Effector CD8-positive, alpha-beta T cell (primary cell): ENCODE measurements around the gene AGPAT2.

Experiments
- DNase-seq: peaks from one replicate; lab custom pipeline; 2025; lab: John Stamatoyannopoulos, UW

Gene AGPAT2

DNA sequence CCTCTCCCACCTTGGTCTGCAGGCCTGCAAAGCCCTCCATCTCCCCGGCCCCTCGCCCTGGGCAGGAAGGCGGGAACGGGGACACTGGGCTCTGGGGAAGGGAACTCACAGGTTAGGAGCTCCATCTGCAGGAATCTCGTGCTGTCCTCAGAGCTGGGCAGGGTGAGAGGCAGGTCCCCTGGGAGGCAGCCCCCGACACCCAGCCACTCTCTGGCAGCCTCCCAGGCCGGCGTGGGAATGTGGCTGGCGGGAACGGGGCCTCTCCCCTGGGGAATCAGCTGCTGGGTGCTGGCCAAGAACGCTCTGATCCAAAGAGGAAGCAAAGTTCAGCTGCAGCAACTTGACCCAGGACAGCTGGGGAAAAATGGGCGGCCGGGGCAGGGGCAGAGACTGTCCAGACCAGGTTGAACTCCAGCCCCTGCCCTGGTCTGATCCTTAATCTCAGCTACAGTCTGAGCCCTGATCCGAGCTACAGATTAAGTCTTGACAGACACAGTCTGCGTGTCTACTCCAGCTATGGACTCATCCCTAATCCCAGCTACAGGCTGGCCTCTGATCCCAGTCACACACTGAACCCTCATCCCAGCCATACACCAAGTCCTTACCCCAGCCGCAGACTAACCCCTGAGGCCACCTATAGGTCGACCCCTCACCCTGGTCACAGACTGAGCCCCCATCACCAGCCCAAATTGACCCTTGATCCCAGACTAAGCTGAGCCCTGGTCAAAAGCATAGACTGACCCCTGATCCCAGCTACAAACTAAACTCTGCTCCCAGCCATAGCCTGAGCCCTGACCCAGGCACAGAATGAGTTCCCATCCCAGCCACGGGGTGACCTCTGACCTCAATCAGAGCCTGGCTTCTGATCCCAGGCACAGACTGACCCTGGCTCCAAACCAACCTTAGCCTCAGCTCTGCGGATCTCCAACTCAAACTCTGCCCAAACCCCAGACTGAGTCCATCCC lies 61.9 kb downstream of the AGPAT2 start:
- DNase-seq = no peak

DNA sequence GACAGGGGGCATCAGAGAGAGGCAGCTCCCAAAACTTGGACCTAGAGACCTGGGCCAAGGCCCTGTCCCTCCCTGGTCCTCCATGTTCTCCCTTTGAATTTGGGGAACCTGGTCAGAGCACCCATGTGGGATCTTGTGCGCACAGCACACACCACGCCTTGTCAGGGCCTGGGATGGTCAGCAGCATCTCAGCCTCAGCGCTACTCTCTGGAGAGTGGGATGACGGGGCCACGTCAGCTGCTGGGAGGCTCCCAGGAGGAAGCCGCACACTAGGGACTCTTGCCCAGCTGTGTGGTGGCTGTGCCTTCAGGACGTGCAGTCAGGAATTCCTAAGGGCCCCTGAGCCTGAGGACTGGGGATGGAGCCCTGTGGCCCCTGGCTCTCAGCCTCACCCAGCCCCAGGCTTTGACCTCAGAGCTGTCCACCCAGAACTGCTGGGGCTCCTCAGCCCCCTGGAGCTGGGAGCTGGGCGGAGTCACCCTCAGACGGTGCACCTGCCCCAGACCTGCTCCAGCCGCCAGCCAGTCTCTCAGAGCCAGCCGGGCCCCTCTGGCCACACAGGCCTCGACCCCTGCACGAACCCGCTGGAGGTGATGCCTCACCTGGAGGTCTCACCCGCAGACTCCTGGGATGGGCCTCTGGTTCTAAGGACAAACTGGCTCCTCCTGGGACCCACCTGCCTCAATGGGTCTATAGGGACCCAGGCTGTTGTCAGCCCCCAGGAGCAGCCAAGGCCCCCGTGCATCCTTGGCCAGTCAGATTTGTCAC lies 62.9 kb downstream of the AGPAT2 start:
- DNase-seq = no peak

DNA sequence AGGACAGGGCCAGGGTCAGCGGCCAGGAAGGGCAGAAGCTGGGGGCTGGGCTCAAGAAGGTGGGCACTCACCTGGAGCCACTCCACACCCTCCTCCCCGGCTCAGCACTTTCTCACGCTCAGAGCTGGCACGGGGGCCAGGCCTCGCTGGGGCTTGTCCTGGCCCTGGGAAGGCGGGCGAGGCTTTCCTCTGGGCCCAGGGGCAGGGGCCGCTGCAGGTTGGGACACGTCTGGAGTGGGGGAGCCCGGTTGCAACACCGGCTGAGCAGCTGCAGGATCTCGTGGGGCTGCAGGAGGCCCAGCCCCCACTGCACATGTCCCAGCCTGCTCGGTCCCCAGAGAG lies 63.4 kb downstream of the AGPAT2 start:
- DNase-seq = no peak
